Measurements from ENCODE around the gene RABEP2. TPM values are rescaled to one million over a fixed set of nuclear protein-coding genes. Genes with fewer than 3 reads are reported as not detected.

RABEP2 gene
- total and polyA plus RNA-seq, 2 experiments from 2014 or later: 11.8 to 27.2 TPM

GRCh38 chr16:28897826-28898225 lies 27.2 kb downstream of the RABEP2 start:
- Mint-ChIP-seq H3K4me1 (no peaks in the 10 kb centered on the region), H3K27me3 (ENCODE audit: insufficient read depth, low read depth, poor library complexity) (peaks cover 3% of the 10 kb centered on the region), H3K4me3 (no peak overlapping the region), H3K36me3 (ENCODE audit: low read depth) (no peaks in the 10 kb centered on the region; the same call in 2 of the 3 replicates), H3K9me3 (no peaks in the 10 kb centered on the region), H3K27ac (no peak overlapping the region; the same call in 1 of the 2 replicates)
- no peak overlapping the region for H3K4me3 ChIP-seq
- no peak overlapping the region for H3K27ac ChIP-seq (ENCODE audit: low read depth)
- DNase-seq (ENCODE audit: low spot score) (no peak), ATAC-seq (no peak)
- H3K36me3 ChIP-seq (ENCODE audit: insufficient read depth): no peaks in the 10 kb centered on the region
- H3K4me2 ChIP-seq: no peak overlapping the region
- H3K79me2 ChIP-seq (replicated peaks; ENCODE audit: insufficient read depth): no peaks in the 10 kb centered on the region
- H3K4me1 ChIP-seq (ENCODE audit: insufficient read depth): no peaks in the 10 kb centered on the region
- H3K27me3 ChIP-seq (ENCODE audit: insufficient read depth): no peaks in the 10 kb centered on the region
- no peaks in the 10 kb centered on the region for H3K9me2 ChIP-seq (ENCODE audit: insufficient read depth)
- no peaks in the 10 kb centered on the region; the same call in 1 of the 2 replicates for H4K20me1 ChIP-seq (replicated peaks; ENCODE audit: insufficient read depth)
- no peaks in the 10 kb centered on the region for H3F3A ChIP-seq (replicated peaks; ENCODE audit: low read depth)
- TF ChIP-seq EZH2 (IDR thresholded peaks at IDR 0.05; ENCODE audit: low read depth, unreplicated experiment): no peak
- TF ChIP-seq, protein P1, sequence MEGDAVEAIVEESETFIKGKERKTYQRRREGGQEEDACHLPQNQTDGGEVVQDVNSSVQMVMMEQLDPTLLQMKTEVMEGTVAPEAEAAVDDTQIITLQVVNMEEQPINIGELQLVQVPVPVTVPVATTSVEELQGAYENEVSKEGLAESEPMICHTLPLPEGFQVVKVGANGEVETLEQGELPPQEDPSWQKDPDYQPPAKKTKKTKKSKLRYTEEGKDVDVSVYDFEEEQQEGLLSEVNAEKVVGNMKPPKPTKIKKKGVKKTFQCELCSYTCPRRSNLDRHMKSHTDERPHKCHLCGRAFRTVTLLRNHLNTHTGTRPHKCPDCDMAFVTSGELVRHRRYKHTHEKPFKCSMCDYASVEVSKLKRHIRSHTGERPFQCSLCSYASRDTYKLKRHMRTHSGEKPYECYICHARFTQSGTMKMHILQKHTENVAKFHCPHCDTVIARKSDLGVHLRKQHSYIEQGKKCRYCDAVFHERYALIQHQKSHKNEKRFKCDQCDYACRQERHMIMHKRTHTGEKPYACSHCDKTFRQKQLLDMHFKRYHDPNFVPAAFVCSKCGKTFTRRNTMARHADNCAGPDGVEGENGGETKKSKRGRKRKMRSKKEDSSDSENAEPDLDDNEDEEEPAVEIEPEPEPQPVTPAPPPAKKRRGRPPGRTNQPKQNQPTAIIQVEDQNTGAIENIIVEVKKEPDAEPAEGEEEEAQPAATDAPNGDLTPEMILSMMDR (conservative IDR thresholded peaks at IDR 0.05; ENCODE audit: low read depth in 2 of 2): no peak
- no peak for TF ChIP-seq POLR2AphosphoS5 (IDR thresholded peaks at IDR 0.05; ENCODE audit: low read depth)
- TF ChIP-seq ZNF331 (CRISPR knock-in tag; IDR thresholded peaks at IDR 0.05; ENCODE audit: low read depth): no peak
- no peak for TF ChIP-seq ZNF114 (CRISPR knock-in tag; IDR thresholded peaks at IDR 0.05)
- H2AFZ ChIP-seq: no peak overlapping the region

- Mint-ChIP-seq H3K4me3 (no peak overlapping the region), H3K9me3 (no peaks in the 10 kb centered on the region), H3K36me3 (ENCODE audit: low read depth) (no peaks in the 10 kb centered on the region; the same call in 2 of the 3 replicates), H3K27me3 (ENCODE audit: insufficient read depth, low read depth, poor library complexity) (peaks cover 3% of the 10 kb centered on the region), H3K27ac (no peak overlapping the region), H3K4me1 (no peaks in the 10 kb centered on the region)
- ATAC-seq: no peak
- DNase-seq (ENCODE audit: low spot score): no peak
- Histone ChIP-seq H3K9me2 (ENCODE audit: insufficient read depth) (no peaks in the 10 kb centered on the region), H3K36me3 (ENCODE audit: insufficient read depth) (no peaks in the 10 kb centered on the region), H3K27ac (ENCODE audit: low read depth) (no peak overlapping the region), H2AFZ (no peak overlapping the region), H3K4me3 (no peak overlapping the region), H3F3A (replicated peaks; ENCODE audit: low read depth) (no peaks in the 10 kb centered on the region), H4K20me1 (replicated peaks; ENCODE audit: insufficient read depth) (no peaks in the 10 kb centered on the region; the same call in 1 of the 2 replicates), H3K79me2 (replicated peaks; ENCODE audit: insufficient read depth) (no peaks in the 10 kb centered on the region), H3K27me3 (ENCODE audit: insufficient read depth) (no peaks in the 10 kb centered on the region), H3K4me2 (no peak overlapping the region), H3K4me1 (ENCODE audit: insufficient read depth) (no peaks in the 10 kb centered on the region)
- no peak for TF ChIP-seq NANOG (IDR thresholded peaks at IDR 0.05; ENCODE audit: borderline replicate concordance)
- no peak for TF ChIP-seq ZNF331 (CRISPR knock-in tag; IDR thresholded peaks at IDR 0.05; ENCODE audit: low read depth)
- no peak for TF ChIP-seq POLR2AphosphoS5 (IDR thresholded peaks at IDR 0.05; ENCODE audit: low read depth)
- no peak for TF ChIP-seq CREB1 (CRISPR knock-in tag; IDR thresholded peaks at IDR 0.05; ENCODE audit: low read depth)
- no peak for TF ChIP-seq ZNF114 (CRISPR knock-in tag; IDR thresholded peaks at IDR 0.05)
- TF ChIP-seq, protein P2, sequence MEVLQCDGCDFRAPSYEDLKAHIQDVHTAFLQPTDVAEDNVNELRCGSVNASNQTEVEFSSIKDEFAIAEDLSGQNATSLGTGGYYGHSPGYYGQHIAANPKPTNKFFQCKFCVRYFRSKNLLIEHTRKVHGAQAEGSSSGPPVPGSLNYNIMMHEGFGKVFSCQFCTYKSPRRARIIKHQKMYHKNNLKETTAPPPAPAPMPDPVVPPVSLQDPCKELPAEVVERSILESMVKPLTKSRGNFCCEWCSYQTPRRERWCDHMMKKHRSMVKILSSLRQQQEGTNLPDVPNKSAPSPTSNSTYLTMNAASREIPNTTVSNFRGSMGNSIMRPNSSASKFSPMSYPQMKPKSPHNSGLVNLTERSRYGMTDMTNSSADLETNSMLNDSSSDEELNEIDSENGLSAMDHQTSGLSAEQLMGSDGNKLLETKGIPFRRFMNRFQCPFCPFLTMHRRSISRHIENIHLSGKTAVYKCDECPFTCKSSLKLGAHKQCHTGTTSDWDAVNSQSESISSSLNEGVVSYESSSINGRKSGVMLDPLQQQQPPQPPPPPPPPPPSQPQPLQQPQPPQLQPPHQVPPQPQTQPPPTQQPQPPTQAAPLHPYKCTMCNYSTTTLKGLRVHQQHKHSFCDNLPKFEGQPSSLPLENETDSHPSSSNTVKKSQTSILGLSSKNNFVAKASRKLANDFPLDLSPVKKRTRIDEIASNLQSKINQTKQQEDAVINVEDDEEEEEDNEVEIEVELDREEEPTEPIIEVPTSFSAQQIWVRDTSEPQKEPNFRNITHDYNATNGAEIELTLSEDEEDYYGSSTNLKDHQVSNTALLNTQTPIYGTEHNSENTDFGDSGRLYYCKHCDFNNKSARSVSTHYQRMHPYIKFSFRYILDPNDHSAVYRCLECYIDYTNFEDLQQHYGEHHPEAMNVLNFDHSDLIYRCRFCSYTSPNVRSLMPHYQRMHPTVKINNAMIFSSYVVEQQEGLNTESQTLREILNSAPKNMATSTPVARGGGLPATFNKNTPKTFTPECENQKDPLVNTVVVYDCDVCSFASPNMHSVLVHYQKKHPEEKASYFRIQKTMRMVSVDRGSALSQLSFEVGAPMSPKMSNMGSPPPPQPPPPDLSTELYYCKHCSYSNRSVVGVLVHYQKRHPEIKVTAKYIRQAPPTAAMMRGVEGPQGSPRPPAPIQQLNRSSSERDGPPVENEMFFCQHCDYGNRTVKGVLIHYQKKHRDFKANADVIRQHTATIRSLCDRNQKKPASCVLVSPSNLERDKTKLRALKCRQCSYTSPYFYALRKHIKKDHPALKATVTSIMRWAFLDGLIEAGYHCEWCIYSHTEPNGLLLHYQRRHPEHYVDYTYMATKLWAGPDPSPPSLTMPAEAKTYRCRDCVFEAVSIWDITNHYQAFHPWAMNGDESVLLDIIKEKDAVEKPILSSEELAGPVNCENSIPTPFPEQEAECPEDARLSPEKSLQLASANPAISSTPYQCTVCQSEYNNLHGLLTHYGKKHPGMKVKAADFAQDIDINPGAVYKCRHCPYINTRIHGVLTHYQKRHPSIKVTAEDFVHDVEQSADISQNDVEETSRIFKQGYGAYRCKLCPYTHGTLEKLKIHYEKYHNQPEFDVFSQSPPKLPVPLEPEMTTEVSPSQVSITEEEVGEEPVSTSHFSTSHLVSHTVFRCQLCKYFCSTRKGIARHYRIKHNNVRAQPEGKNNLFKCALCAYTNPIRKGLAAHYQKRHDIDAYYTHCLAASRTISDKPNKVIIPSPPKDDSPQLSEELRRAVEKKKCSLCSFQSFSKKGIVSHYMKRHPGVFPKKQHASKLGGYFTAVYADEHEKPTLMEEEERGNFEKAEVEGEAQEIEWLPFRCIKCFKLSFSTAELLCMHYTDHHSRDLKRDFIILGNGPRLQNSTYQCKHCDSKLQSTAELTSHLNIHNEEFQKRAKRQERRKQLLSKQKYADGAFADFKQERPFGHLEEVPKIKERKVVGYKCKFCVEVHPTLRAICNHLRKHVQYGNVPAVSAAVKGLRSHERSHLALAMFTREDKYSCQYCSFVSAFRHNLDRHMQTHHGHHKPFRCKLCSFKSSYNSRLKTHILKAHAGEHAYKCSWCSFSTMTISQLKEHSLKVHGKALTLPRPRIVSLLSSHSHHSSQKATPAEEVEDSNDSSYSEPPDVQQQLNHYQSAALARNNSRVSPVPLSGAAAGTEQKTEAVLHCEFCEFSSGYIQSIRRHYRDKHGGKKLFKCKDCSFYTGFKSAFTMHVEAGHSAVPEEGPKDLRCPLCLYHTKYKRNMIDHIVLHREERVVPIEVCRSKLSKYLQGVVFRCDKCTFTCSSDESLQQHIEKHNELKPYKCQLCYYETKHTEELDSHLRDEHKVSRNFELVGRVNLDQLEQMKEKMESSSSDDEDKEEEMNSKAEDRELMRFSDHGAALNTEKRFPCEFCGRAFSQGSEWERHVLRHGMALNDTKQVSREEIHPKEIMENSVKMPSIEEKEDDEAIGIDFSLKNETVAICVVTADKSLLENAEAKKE (CRISPR knock-in tag; IDR thresholded peaks at IDR 0.05): no peak
- TF ChIP-seq, protein P3, sequence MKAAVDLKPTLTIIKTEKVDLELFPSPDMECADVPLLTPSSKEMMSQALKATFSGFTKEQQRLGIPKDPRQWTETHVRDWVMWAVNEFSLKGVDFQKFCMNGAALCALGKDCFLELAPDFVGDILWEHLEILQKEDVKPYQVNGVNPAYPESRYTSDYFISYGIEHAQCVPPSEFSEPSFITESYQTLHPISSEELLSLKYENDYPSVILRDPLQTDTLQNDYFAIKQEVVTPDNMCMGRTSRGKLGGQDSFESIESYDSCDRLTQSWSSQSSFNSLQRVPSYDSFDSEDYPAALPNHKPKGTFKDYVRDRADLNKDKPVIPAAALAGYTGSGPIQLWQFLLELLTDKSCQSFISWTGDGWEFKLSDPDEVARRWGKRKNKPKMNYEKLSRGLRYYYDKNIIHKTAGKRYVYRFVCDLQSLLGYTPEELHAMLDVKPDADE (IDR thresholded peaks at IDR 0.05): no peak
- TF ChIP-seq, protein P1 (conservative IDR thresholded peaks at IDR 0.05; ENCODE audit: low read depth in 2 of 2): no peak
Observed at GRCh38 chr16:28895609-28896008, 29.4 kb downstream of the RABEP2 start.
